ENCODE results near the gene KRTAP4-7.
"Not testable (repeated sequence)": the region's sequence is repeated elsewhere in the genome, so short reads cannot be mapped to it uniquely, and the experiment has no call there.

KRTAP4-7 gene

GRCh38 chr17:41116297-41116696 lies 32.3 kb downstream of the KRTAP4-7 start:
- no peaks in the 10 kb centered on the region for H3K4me1 ChIP-seq (ENCODE audit: control insufficient read depth, insufficient read depth, low read length, poor library complexity, severe bottlenecking)
- whole genome bisulfite sequencing, 2 experiments (ENCODE audit: insufficient coverage in 2 of 2): 89 to 95% methylated on average over 4 to 5 of the region's 5 CpGs
- H3K4me3 ChIP-seq (ENCODE audit: extremely low read depth, insufficient read depth, low read length, poor library complexity, severe bottlenecking): no peak overlapping the region
- no peaks in the 10 kb centered on the region for H3K36me3 ChIP-seq (ENCODE audit: control insufficient read depth, insufficient read depth, low read length)
- H3K9me3 ChIP-seq (ENCODE audit: control insufficient read depth, low read length): peaks cover 4% of the 10 kb centered on the region
- no peak overlapping the region for H3K27ac ChIP-seq (ENCODE audit: low read depth, low read length, severe bottlenecking)

GRCh38 chr17:41117846-41118386 lies 34.0 kb downstream of the KRTAP4-7 start, which contains the start of gene KRTAP4-11:
KRTAP4-11 (minus strand) TSS chr17:41118373; CDS start chr17:41118315, 58 bp downstream.
- H3K4me1 ChIP-seq (ENCODE audit: control insufficient read depth, insufficient read depth, low read length, poor library complexity, severe bottlenecking); H3K4me3 ChIP-seq (ENCODE audit: extremely low read depth, insufficient read depth, low read length, poor library complexity, severe bottlenecking); H3K36me3 ChIP-seq (ENCODE audit: control insufficient read depth, insufficient read depth, low read length); H3K9me3 ChIP-seq (ENCODE audit: control insufficient read depth, low read length); H3K27ac ChIP-seq (ENCODE audit: low read depth, low read length, severe bottlenecking): not testable (repeated sequence)
- 79 to 86% methylated on average over 10 of the region's 10 CpGs for WGBS, 2 experiments (ENCODE audit: insufficient coverage in 2 of 2)

GRCh38 chr17:41118721-41119120 lies 34.8 kb downstream of the KRTAP4-7 start:
- no peaks in the 10 kb centered on the region for H3K9me3 ChIP-seq (ENCODE audit: control insufficient read depth, low read length)
- H3K4me1 ChIP-seq (ENCODE audit: control insufficient read depth, insufficient read depth, low read length, poor library complexity, severe bottlenecking): no peaks in the 10 kb centered on the region
- H3K36me3 ChIP-seq (ENCODE audit: control insufficient read depth, insufficient read depth, low read length): no peaks in the 10 kb centered on the region
- H3K27ac ChIP-seq (ENCODE audit: low read depth, low read length, severe bottlenecking): no peak overlapping the region
- H3K4me3 ChIP-seq (ENCODE audit: extremely low read depth, insufficient read depth, low read length, poor library complexity, severe bottlenecking): no peak overlapping the region
- WGBS, 2 experiments (ENCODE audit: insufficient coverage in 2 of 2): 84 to 90% methylated on average over 2 of the region's 4 CpGs

GRCh38 chr17:41119696-41120690 lies 36.0 kb downstream of the KRTAP4-7 start:
- not testable (repeated sequence) for H3K4me3 ChIP-seq (ENCODE audit: extremely low read depth, insufficient read depth, low read length, poor library complexity, severe bottlenecking); H3K4me1 ChIP-seq (ENCODE audit: control insufficient read depth, insufficient read depth, low read length, poor library complexity, severe bottlenecking); H3K27ac ChIP-seq (ENCODE audit: low read depth, low read length, severe bottlenecking); H3K9me3 ChIP-seq (ENCODE audit: control insufficient read depth, low read length); H3K36me3 ChIP-seq (ENCODE audit: control insufficient read depth, insufficient read depth, low read length)
- 88 to 93% methylated on average over 2 to 3 of the region's 11 CpGs for WGBS, 2 experiments (ENCODE audit: insufficient coverage in 2 of 2)

GRCh38 chr17:41121742-41122141 lies 37.8 kb downstream of the KRTAP4-7 start:
- no peak overlapping the region for H3K27ac ChIP-seq (ENCODE audit: low read depth, low read length, severe bottlenecking)
- no peak overlapping the region for H3K4me3 ChIP-seq (ENCODE audit: extremely low read depth, insufficient read depth, low read length, poor library complexity, severe bottlenecking)
- H3K4me1 ChIP-seq (ENCODE audit: control insufficient read depth, insufficient read depth, low read length, poor library complexity, severe bottlenecking): no peaks in the 10 kb centered on the region
- no peaks in the 10 kb centered on the region for H3K36me3 ChIP-seq (ENCODE audit: control insufficient read depth, insufficient read depth, low read length)
- H3K9me3 ChIP-seq (ENCODE audit: control insufficient read depth, low read length): no peaks in the 10 kb centered on the region
- WGBS, 2 experiments (ENCODE audit: insufficient coverage in 2 of 2): 89 to 92% methylated on average over 2 of the region's 2 CpGs

- WGBS, 2 experiments (ENCODE audit: insufficient coverage in 2 of 2): 84 to 85% methylated on average over 10 to 11 of the region's 12 CpGs
Observed at GRCh38 chr17:41123292-41123990, 39.5 kb downstream of the KRTAP4-7 start.

GRCh38 chr17:41123991-41124371 lies 40.0 kb downstream of the KRTAP4-7 start, which contains the start of gene KRTAP4-12:
KRTAP4-12 (minus strand) TSS chr17:41124182; CDS start chr17:41124122, 60 bp downstream.
- 64 to 80% methylated on average over 2 to 3 of the region's 3 CpGs for WGBS, 2 experiments (ENCODE audit: insufficient coverage in 2 of 2)
- H3K4me1 ChIP-seq (ENCODE audit: control insufficient read depth, insufficient read depth, low read length, poor library complexity, severe bottlenecking); H3K27ac ChIP-seq (ENCODE audit: low read depth, low read length, severe bottlenecking); H3K4me3 ChIP-seq (ENCODE audit: extremely low read depth, insufficient read depth, low read length, poor library complexity, severe bottlenecking); H3K36me3 ChIP-seq (ENCODE audit: control insufficient read depth, insufficient read depth, low read length); H3K9me3 ChIP-seq (ENCODE audit: control insufficient read depth, low read length): not testable (repeated sequence)

More at GRCh38 chr17:41123292-41123990, 39.5 kb downstream of the KRTAP4-7 start:
- H3K9me3 ChIP-seq (ENCODE audit: control insufficient read depth, low read length); H3K4me1 ChIP-seq (ENCODE audit: control insufficient read depth, insufficient read depth, low read length, poor library complexity, severe bottlenecking); H3K36me3 ChIP-seq (ENCODE audit: control insufficient read depth, insufficient read depth, low read length); H3K4me3 ChIP-seq (ENCODE audit: extremely low read depth, insufficient read depth, low read length, poor library complexity, severe bottlenecking); H3K27ac ChIP-seq (ENCODE audit: low read depth, low read length, severe bottlenecking): not testable (repeated sequence)

GRCh38 chr17:41125064-41125463 lies 41.1 kb downstream of the KRTAP4-7 start:
- Histone ChIP-seq H3K4me1 (ENCODE audit: control insufficient read depth, insufficient read depth, low read length, poor library complexity, severe bottlenecking) (no peaks in the 10 kb centered on the region), H3K9me3 (ENCODE audit: control insufficient read depth, low read length) (no peaks in the 10 kb centered on the region), H3K36me3 (ENCODE audit: control insufficient read depth, insufficient read depth, low read length) (no peaks in the 10 kb centered on the region), H3K4me3 (ENCODE audit: extremely low read depth, insufficient read depth, low read length, poor library complexity, severe bottlenecking) (no peak overlapping the region), H3K27ac (ENCODE audit: low read depth, low read length, severe bottlenecking) (no peak overlapping the region)
- no CpG with 5 or more reads among the region's 2 CpGs for WGBS, 2 experiments (ENCODE audit: insufficient coverage in 2 of 2)

GRCh38 chr17:41126412-41126811 lies 42.5 kb downstream of the KRTAP4-7 start:
- no peaks in the 10 kb centered on the region for H3K9me3 ChIP-seq (ENCODE audit: control insufficient read depth, low read length)
- H3K27ac ChIP-seq (ENCODE audit: low read depth, low read length, severe bottlenecking): no peak overlapping the region
- no peak overlapping the region for H3K4me3 ChIP-seq (ENCODE audit: extremely low read depth, insufficient read depth, low read length, poor library complexity, severe bottlenecking)
- H3K4me1 ChIP-seq (ENCODE audit: control insufficient read depth, insufficient read depth, low read length, poor library complexity, severe bottlenecking): no peaks in the 10 kb centered on the region
- H3K36me3 ChIP-seq (ENCODE audit: control insufficient read depth, insufficient read depth, low read length): no peaks in the 10 kb centered on the region
- no CpG with 5 or more reads among the region's 3 CpGs for WGBS, 2 experiments (ENCODE audit: insufficient coverage in 2 of 2)

- no peak overlapping the region for H3K4me3 ChIP-seq (ENCODE audit: extremely low read depth, insufficient read depth, low read length, poor library complexity, severe bottlenecking)
- H3K36me3 ChIP-seq (ENCODE audit: control insufficient read depth, insufficient read depth, low read length): no peaks in the 10 kb centered on the region
- no peaks in the 10 kb centered on the region for H3K4me1 ChIP-seq (ENCODE audit: control insufficient read depth, insufficient read depth, low read length, poor library complexity, severe bottlenecking)
- WGBS, 2 experiments (ENCODE audit: insufficient coverage in 2 of 2): no CpG with 5 or more reads among the region's 1 CpG
- H3K9me3 ChIP-seq (ENCODE audit: control insufficient read depth, low read length): no peaks in the 10 kb centered on the region
- H3K27ac ChIP-seq (ENCODE audit: low read depth, low read length, severe bottlenecking): no peak overlapping the region
Observed at GRCh38 chr17:41127371-41127770, 43.4 kb downstream of the KRTAP4-7 start.

Measured in mesodermal cell (in vitro differentiated cells).